ENCODE measurements around the gene ZFAND2B. TPM values are rescaled to one million over a fixed set of nuclear protein-coding genes. Genes with fewer than 3 reads are reported as not detected.

The ZFAND2B gene
- total RNA-seq, 4 donors from 2014 or later, result 63.0 to 76.4 (median 63.3) TPM

DNA sequence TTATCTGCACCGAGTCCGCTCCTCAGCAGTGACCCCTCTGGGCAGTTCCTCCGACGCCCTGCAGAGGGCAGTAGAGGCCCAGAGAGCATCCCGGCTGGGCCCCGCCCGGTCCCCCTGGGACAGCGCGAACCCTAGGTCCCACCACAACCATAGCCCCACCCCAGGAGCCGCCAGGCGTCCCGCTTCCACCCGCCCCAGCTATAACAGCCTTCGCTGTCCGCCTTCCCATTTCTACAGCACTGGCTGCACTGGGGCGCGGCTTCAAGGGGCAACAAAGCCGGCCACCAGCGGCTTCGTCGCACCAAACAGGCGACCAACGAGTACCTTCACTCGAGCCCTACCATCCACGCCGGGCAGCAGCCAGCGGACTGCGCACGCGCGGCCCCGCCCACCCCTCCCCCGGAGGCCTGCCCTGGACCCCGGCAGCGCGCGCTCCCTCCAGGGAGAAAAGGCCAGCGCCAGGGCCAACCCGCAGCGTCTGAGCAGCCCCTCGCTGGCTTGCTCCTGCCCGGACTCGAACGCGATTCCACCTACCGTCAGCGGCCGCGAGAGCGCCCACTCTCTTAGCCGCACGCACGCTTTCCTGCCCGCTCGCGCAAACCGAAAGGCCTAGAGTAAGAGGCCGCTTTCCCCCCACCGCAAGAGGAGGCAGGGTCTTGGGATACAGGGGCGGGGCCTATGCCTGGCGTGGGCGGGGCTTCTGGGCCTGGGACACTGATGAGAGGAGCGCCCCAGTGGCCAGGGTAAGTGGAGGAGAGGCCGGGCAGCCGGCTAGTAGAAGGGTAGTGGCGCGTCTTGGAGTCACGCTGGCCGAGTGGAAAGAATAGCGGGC is 46.2 kb upstream of the ZFAND2B start, which contains the start of gene NHEJ1:
Gene NHEJ1, minus strand, starts transcription at position 630 of the 832 bp plus-strand sequence. CDS start 2,453 bp downstream, outside the sequence.
- H3K4me3 ChIP-seq (ENCODE audit: low read depth, poor library complexity, severe bottlenecking), result peak within 1 kb of the TSS; percentile 19
- WGBS, 2 donors, result 0% methylated on average over 44 to 50 of the region's 70 CpGs
- intact Hi-C loops (cut with DNase I; ENCODE audit: low total_unique reads), result loop anchor here (5.0 kb wide), 1 partner anchor 137 kb away; no protein-coding TSS in a partner anchor
- DNase-seq (ENCODE audit: low spot score in 2 of 2), result peak; percentile 96 to 99
- TF ChIP-seq POLR2A (IDR thresholded peaks at IDR 0.05), result no peak
- TF ChIP-seq, protein P1, sequence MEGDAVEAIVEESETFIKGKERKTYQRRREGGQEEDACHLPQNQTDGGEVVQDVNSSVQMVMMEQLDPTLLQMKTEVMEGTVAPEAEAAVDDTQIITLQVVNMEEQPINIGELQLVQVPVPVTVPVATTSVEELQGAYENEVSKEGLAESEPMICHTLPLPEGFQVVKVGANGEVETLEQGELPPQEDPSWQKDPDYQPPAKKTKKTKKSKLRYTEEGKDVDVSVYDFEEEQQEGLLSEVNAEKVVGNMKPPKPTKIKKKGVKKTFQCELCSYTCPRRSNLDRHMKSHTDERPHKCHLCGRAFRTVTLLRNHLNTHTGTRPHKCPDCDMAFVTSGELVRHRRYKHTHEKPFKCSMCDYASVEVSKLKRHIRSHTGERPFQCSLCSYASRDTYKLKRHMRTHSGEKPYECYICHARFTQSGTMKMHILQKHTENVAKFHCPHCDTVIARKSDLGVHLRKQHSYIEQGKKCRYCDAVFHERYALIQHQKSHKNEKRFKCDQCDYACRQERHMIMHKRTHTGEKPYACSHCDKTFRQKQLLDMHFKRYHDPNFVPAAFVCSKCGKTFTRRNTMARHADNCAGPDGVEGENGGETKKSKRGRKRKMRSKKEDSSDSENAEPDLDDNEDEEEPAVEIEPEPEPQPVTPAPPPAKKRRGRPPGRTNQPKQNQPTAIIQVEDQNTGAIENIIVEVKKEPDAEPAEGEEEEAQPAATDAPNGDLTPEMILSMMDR (IDR thresholded peaks at IDR 0.05), result peak in 1 of 3 donors; percentile 96

DNA sequence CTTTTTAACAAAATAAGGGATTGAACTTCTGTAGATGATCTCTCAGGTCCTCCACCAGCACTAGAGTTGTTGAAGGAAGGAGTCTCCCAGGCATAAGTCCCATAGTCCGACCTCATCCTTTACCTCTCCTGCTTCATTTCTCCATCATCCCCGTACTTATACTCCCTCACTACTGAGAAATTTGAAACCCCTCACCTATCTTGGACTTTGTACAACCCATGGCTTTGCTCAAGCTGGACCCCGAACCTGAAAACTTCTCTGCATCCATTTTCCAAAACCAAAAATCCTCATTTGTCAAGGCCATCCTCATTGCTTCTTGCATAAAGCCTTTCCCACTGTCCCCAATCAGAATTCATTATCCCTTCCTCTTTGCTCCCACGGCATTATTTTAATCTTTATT is 45.5 kb upstream of the ZFAND2B start:
- H3K4me3 ChIP-seq (ENCODE audit: low read depth, poor library complexity, severe bottlenecking), result no peak overlapping the region
- intact Hi-C loops (cut with DNase I; ENCODE audit: low total_unique reads), result loop anchor here (5.0 kb wide), 1 partner anchor 136 kb away; no protein-coding TSS in a partner anchor
- DNase-seq (ENCODE audit: low spot score in 2 of 2), result no peak
- 76 to 80% methylated on average over 4 of the region's 4 CpGs for WGBS, 2 donors
- TF ChIP-seq POLR2A (IDR thresholded peaks at IDR 0.05), result no peak
- TF ChIP-seq, protein P1 (IDR thresholded peaks at IDR 0.05), result no peak

DNA sequence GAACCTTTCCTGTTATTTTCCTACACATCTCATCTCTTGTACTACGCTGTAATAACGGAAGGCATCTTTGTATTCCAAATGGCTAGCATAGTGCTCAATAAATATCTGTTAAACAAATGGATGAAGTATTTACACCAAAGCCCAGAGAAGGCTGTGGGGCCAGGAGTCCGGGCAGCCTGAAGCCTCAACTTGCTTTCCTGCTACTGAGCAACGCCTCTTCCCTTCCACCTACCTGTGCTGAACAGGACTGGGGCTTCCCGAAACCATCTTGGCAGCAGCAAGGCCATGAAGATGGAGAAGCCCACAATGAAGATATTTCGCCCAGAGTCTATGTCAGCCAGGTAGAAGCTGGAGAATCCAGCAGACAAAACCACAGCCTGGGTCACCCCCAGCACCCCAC is 43.4 kb upstream of the ZFAND2B start:
- peak in 1 of 2 donors; percentile 37 for DNase-seq (ENCODE audit: low spot score in 2 of 2)
- intact Hi-C loops (cut with DNase I; ENCODE audit: low total_unique reads), result loop anchor here (5.0 kb wide), 1 partner anchor 134 kb away; no protein-coding TSS in a partner anchor
- 93 to 95% methylated on average over 6 of the region's 6 CpGs for WGBS, 2 donors
- H3K4me3 ChIP-seq (ENCODE audit: low read depth, poor library complexity, severe bottlenecking), result no peak overlapping the region
- TF ChIP-seq, protein P1 (IDR thresholded peaks at IDR 0.05), result no peak
- TF ChIP-seq POLR2A (IDR thresholded peaks at IDR 0.05), result no peak

DNA sequence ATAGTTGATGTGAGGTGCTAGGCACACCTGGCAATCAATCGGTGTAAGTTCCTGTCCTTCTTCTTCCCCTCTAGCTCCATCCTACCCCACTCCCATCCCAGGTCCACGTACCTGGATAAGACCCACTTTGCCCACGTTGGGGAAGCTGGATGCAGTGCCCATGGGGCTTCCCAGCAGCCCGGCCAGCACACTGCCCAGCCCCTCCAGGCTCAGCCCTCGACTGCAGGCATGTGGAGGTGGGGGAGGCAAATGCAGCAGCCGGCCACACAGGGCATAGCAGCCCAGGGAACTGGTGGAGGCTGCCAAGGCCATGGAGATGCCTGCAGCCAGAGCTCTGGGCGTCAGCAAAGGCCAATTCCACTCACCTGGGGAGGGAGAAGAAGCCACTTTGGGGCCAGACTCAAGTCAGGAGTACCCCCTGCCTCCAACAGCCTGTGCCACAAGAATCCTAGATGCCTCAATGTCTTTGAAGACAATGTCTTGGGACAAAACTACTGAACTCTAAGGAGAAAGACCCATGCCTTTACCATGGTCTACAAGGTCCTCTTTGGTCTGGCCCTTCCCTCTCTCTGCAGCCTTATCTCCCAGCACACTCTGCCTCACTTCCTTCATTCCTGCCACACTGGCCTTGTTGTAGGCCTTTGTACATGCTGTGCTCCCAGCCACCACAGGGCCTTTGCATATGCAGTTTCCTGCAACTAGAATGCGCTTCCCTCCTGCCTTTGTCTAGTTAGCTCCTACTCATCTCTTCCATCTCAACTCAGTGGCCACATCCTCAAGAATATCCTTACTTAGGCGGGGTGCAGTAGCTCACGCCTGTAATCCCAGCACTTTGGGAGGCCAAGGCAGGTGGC is 41.3 kb upstream of the ZFAND2B start:
- no peak overlapping the region for H3K4me3 ChIP-seq (ENCODE audit: low read depth, poor library complexity, severe bottlenecking)
- intact Hi-C loops (cut with DNase I; ENCODE audit: low total_unique reads), result no loop called here
- 87 to 91% methylated on average over 9 to 10 of the region's 10 CpGs for WGBS, 2 donors
- TF ChIP-seq, protein P1 (IDR thresholded peaks at IDR 0.05), result no peak
- no peak for TF ChIP-seq POLR2A (IDR thresholded peaks at IDR 0.05)
- peak in 1 of 2 donors; percentile 68 for DNase-seq (ENCODE audit: low spot score in 2 of 2)

DNA sequence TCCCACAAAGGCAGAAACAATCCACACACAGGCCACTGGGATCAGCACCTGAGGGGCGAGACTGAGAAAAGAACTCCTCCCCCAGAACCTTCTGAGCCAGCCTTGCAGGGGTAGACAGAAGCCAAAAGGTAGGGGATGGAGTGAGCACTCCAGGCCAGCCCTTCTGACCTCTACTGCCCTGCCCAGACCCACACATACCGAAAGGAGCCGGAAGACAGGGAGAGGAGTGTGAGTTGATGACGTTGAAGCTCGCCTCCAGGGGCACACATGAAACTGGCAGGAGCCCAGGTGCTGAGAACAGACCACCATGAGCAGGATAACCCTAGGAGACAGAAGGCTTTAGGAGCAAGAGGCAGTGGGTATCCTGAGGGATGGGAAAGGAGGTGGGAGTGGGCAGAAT is 38.6 kb upstream of the ZFAND2B start:
- no peak overlapping the region for H3K4me3 ChIP-seq (ENCODE audit: low read depth, poor library complexity, severe bottlenecking)
- 63 to 69% methylated on average over 5 of the region's 5 CpGs for WGBS, 2 donors
- TF ChIP-seq, protein P1 (IDR thresholded peaks at IDR 0.05), result no peak
- no peak for TF ChIP-seq POLR2A (IDR thresholded peaks at IDR 0.05)
- DNase-seq (ENCODE audit: low spot score in 2 of 2), result peak in 1 of 2 donors; percentile 57
- intact Hi-C loops (cut with DNase I; ENCODE audit: low total_unique reads), result no loop called here

All from lower leg skin (tissue), 4 donors.